K562 (cell line): ENCODE results near the gene CLASP2.

Source experiments
- MAZ ChIP-seq, 2 experiments: fragments of 450-650 bp in 1 of 2; sonication (generic) in 1 of 2; formaldehyde crosslinking; IDR thresholded peaks in 1 of 2; conservative IDR thresholded peaks in 1 of 2; 2 replicates each; pipeline versions ENCODE4 v1.4.0 to v1.5.0; 2020; ENCODE audit warnings: mild to moderate bottlenecking in 1 of 2, missing genetic modification reagents in 1 of 2
- TCF7 ChIP-seq: sonication (generic); IDR thresholded peaks from 2 replicates; pipeline ENCODE4 v1.6.1; 2016; ENCODE audit warnings: antibody characterized with exemption, borderline replicate concordance
- TF ChIP-seq, protein P1 (sequence below): sonication (generic); formaldehyde crosslinking; IDR thresholded peaks from 2 replicates; pipeline ENCODE4 v1.8.1; 2023; ENCODE audit warnings: mild to moderate bottlenecking, missing genetic modification reagents

DNA sequence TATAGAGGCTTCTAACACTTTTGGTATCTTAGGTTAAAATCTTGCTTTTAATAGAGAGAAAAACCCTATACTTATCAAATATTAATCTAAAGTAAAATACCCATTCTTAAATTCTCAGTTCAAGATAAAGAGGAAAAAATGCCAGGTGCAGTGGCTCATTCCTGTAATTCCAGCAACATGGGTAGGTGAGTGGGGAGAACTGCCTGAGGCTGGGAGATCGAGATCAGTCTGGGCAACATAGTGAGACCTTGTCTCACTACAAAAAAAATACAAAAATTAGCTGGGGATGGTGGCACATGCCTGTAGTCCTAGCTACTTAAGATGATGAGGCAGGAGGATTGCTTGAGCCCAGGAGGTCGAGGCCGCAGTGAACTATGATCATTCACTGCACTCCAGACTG lies 135.8 kb downstream of the CLASP2 start:
- TF ChIP-seq, protein P1, sequence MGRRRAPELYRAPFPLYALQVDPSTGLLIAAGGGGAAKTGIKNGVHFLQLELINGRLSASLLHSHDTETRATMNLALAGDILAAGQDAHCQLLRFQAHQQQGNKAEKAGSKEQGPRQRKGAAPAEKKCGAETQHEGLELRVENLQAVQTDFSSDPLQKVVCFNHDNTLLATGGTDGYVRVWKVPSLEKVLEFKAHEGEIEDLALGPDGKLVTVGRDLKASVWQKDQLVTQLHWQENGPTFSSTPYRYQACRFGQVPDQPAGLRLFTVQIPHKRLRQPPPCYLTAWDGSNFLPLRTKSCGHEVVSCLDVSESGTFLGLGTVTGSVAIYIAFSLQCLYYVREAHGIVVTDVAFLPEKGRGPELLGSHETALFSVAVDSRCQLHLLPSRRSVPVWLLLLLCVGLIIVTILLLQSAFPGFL (CRISPR knock-in tag) = no peak
- TF ChIP-seq TCF7 = no peak
- TF ChIP-seq MAZ (CRISPR knock-in tag; conservative IDR thresholded peaks at IDR 0.05 in 1 of 2, IDR thresholded peaks at IDR 0.05 in 1 of 2) = no peak
